ENCODE data around the gene TCL1A.

TCL1A gene

GRCh38 chr14:95683793-95684192 is 30.1 kb downstream of the TCL1A start:
- H3K4me3 ChIP-seq (ENCODE audit: low read depth, low read length), result no peak overlapping the region
- DNase-seq (ENCODE audit: low read depth, low spot score), result no peak
- in situ Hi-C loops (cut with HindIII; ENCODE audit: low sequenced_read_pairs), result no loop called here
- no peak for TF ChIP-seq CTCF (IDR thresholded peaks at IDR 0.05; ENCODE audit: low read depth, low read length)

GRCh38 chr14:95681153-95681552 is 32.8 kb downstream of the TCL1A start:
- TF ChIP-seq CTCF (IDR thresholded peaks at IDR 0.05; ENCODE audit: low read depth, low read length), result no peak
- in situ Hi-C loops (cut with HindIII; ENCODE audit: low sequenced_read_pairs), result no loop called here
- no peak for DNase-seq (ENCODE audit: low read depth, low spot score)
- no peak overlapping the region for H3K4me3 ChIP-seq (ENCODE audit: low read depth, low read length)

- no peak for DNase-seq (ENCODE audit: low read depth, low spot score)
- in situ Hi-C loops (cut with HindIII; ENCODE audit: low sequenced_read_pairs), result no loop called here
- no peak for TF ChIP-seq CTCF (IDR thresholded peaks at IDR 0.05; ENCODE audit: low read depth, low read length)
- no peak overlapping the region for H3K4me3 ChIP-seq (ENCODE audit: low read depth, low read length)
These were observed 33.8 kb downstream of the TCL1A start for GRCh38 chr14:95679998-95680735.

GRCh38 chr14:95679148-95679815 is 34.6 kb downstream of the TCL1A start:
- in situ Hi-C loops (cut with HindIII; ENCODE audit: low sequenced_read_pairs), result no loop called here
- no peak overlapping the region for H3K4me3 ChIP-seq (ENCODE audit: low read depth, low read length)
- TF ChIP-seq CTCF (IDR thresholded peaks at IDR 0.05; ENCODE audit: low read depth, low read length), result no peak
- DNase-seq (ENCODE audit: low read depth, low spot score), result no peak

- H3K4me3 ChIP-seq (ENCODE audit: low read depth, low read length), result no peak overlapping the region
- in situ Hi-C loops (cut with HindIII; ENCODE audit: low sequenced_read_pairs), result no loop called here
- no peak for DNase-seq (ENCODE audit: low read depth, low spot score)
- no peak for TF ChIP-seq CTCF (IDR thresholded peaks at IDR 0.05; ENCODE audit: low read depth, low read length)
These were observed 36.6 kb downstream of the TCL1A start for GRCh38 chr14:95677179-95677835.

GRCh38 chr14:95675486-95675885 is 38.4 kb downstream of the TCL1A start:
- in situ Hi-C loops (cut with HindIII; ENCODE audit: low sequenced_read_pairs), result no loop called here
- no peak overlapping the region for H3K4me3 ChIP-seq (ENCODE audit: low read depth, low read length)
- TF ChIP-seq CTCF (IDR thresholded peaks at IDR 0.05; ENCODE audit: low read depth, low read length), result no peak
- no peak for DNase-seq (ENCODE audit: low read depth, low spot score)
